DMS53 treated with DMSO at 0.1 percent for 48 hours (cell line): Measurements from ENCODE around the gene FSIP1.

ENCODE experiments used
- DNase-seq: peaks from one replicate; lab custom pipeline; 2025; ENCODE audit not compliant: unreplicated experiment; lab: John Stamatoyannopoulos, UW

Gene FSIP1

GRCh38 chr15:39625451-39625850 lies 157.2 kb downstream of the FSIP1 start:
- DNase-seq: no peak

GRCh38 chr15:39624806-39625205 lies 157.8 kb downstream of the FSIP1 start:
- peak; percentile 5 for DNase-seq

GRCh38 chr15:39623529-39623931 lies 159.1 kb downstream of the FSIP1 start:
- no peak for DNase-seq

DNA sequence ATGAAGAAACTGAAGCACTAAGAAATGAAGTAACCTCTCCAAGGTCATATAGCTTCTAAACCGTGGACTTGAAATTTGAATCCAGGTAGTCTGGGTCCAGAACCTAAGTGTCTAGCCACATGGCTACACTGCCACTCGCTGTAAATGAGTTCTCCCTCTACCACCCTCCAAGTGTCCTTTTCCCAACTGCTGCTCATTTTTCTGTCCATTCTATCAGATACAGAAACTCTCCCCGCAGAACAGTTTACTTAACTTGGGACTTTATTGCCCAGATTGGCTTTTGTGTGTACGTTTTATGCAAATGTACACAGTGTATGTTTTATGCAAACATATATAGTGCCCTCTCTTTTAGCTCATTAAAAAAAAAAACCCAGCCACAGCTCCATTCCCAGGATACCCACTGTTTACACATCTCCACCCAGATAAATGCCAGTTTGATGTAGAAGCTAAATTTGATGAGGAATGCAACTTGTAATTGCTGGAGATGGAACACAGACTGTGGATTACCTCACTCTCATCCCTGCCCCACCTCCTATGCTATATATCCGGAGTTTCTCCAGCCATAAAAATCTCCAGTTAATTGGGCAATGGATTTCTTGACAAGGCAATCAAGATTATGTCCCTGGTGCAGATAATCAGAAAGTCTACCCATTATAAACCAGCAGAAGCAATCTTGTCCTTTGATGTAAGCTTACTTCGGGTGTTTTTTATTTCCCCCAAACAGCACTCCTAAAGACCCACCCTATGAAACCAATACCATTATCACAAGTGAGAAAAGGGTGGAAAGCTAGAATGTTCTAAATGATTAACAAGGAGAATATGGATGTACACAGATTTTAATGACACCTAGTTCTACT lies 159.8 kb downstream of the FSIP1 start:
- DNase-seq: no peak

GRCh38 chr15:39621976-39622375 lies 160.7 kb downstream of the FSIP1 start:
- DNase-seq: no peak

- DNase-seq: no peak
Observed at GRCh38 chr15:39621210-39621609, 161.4 kb downstream of the FSIP1 start.

- DNase-seq: no peak
Observed at GRCh38 chr15:39618063-39618823, 164.4 kb downstream of the FSIP1 start.

DNA sequence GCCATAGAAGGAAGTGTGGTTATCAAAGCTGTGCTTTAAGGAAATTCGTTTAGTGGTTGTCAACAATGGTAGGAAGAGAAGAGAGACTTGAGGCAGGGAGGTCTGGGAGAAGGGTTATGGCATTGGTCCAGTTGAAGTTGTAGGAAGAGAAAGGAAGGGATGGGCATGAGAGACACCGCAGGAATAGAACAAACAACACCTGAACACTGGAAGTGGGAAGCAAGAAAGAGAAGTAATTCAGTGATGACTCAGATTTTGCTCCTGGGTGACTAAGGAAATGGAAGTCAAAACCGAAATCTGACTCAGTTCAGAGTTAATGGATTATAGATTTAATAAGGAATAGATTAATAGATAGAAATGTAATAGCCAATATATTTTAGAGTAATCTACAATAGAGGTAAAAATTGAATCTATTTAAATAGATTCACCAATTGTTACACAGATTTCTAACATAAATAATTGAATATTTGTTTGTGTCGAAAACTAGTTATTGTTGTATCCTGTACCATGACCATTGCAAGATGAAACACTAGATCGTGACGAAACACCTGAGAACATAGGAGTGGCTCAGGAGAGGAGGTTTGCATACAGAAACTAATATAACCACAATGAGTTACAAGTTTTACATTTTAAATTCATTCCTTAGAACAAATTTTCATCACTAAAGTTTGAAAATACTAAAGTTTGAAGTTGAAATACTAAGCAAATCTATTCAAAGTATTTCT lies 165.7 kb downstream of the FSIP1 start:
- DNase-seq: no peak

- DNase-seq: no peak
Observed at GRCh38 chr15:39613861-39614260, 168.8 kb downstream of the FSIP1 start.

- DNase-seq: no peak
Observed at GRCh38 chr15:39613271-39613670, 169.4 kb downstream of the FSIP1 start.

DNA sequence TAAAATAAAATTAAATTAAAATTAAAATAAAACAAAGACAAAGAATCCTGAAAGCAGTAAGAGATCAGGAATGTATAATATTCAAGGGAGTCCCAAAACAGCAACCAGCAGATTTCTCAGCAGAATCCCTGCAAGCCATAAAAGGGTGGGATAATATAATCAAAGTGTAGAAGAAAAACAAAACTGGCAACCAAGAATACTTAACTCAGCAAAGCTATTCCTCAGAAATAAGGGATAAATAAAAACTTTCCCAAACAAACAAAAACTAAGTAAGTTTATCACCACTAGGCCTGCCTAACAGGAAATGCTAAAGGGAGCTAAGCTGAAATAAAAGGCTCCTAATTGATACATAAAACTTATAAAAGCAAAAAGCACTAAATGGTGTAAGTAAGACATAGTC lies 172.0 kb downstream of the FSIP1 start:
- DNase-seq: no peak

DNA sequence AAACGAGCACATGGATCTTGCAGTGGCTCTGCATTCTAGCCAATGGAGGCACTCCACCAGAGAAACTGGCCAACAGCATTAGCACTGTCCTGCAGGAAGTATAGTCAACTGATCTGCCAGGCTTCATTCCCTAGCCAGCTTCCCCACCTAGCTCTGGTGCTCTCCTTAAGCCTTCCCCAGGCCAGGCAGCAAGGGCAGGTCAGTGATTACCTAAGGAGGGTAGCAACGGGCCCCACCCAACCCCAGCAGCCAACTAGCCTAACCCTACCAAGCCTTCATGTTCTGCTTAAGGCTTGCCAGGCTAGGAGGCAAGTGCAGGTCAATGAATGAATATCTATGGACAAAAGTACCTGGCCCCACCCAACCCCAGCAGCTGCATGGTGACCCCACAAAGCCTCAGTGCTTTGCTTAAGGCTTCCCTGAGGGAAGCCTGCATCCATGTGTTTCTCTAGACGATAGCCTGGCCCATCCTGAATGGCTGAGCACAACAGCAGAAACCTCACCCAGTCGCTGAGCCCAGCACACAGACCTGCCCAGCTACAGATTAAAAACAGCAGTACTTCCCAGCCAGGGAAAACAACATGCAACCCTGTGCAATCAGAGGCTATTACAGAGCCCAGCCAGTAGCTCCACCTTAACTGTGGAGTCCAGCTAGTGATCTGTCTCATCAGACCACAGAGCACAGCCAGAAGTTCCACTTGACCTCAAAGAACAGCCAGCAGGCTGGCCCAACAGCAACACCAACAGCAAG lies 173.3 kb downstream of the FSIP1 start:
- DNase-seq: no peak

DNA sequence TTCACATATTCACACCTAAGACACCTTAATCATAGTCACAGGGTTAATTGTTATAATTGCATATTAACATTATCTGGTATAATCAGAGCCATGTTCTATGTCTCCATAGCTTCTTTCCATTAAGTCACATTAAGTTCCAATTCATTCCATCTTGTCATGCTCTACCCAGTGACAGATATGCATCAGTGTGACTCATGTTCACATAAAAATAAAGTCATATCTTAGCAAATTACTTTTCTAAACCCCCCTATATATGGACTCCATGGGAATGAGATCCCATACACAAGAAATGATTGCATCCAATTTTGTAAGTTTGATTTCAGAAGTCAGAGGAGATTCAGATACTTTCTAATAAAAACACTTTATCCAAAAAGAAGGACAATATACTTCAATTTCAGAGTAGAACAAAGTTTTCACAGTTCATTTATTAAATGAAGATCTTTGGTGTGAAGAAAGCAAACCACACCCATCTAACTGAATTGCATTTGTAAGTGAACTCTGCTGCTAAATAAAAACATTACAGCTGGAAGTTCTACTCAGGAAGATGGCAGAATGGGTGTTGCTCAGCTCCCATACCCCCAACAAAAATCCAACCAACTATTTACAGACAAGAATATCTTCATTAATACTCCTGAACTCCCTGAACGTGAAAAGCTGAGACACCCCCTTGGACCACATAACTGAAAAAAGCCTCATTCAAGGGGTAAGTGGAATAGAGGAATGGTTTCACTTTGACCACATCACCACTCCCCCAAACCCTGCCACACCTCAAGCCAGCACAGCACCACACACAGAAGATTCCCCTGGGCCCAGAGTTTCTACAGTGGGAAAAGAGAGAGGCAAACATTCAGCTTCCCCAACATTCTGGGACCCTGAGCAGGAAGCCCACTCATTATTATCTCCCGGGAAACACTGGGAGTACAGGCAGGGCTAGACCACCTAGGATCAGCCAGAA lies 174.2 kb downstream of the FSIP1 start:
- no peak for DNase-seq

GRCh38 chr15:39605146-39605545 lies 177.5 kb downstream of the FSIP1 start:
- DNase-seq: no peak

- DNase-seq: no peak
Observed at GRCh38 chr15:39602143-39602542, 180.5 kb downstream of the FSIP1 start.

DNA sequence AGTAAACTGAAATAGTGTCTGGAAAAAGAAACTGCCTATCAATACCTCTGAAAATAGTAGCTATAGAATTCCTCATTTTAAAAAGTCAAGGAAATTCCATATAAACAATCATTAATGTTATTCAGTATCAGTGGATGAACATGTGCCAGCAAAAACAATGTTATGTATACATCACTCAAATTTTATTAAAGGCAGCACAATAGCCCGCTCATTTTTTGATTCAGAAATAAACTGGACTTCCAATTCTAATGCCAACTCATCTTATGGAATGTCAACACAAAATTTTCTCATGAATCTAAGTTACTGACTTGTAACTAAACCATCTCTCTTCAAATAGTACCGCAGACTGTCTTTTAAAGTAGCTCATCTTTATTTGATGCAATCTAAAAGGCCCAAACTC lies 182.8 kb downstream of the FSIP1 start:
- DNase-seq: no peak

- DNase-seq: no peak
Observed at GRCh38 chr15:39598958-39599845, 183.4 kb downstream of the FSIP1 start.

- no peak for DNase-seq
Observed at GRCh38 chr15:39598186-39598850, 184.3 kb downstream of the FSIP1 start.
